GM18858 (cell line): Measurements from ENCODE around the gene TCL1A.
"Not testable (repeated sequence)": the region's sequence is repeated elsewhere in the genome, so short reads cannot be mapped to it uniquely, and the experiment has no call there.

ENCODE experiments used
- ATAC-seq: cut with Tn5 transposase; IDR thresholded peaks from one replicate; pipeline ENCODE4 v1.9.1; 2021; ENCODE audit not compliant: unreplicated experiment

TCL1A gene

GRCh38 chr14:95679148-95679815 lies 34.6 kb downstream of the TCL1A start:
- no peak for ATAC-seq

- no peak for ATAC-seq
Observed at GRCh38 chr14:95677179-95677835, 36.6 kb downstream of the TCL1A start.

GRCh38 chr14:95675486-95675885 lies 38.4 kb downstream of the TCL1A start:
- ATAC-seq, result no peak

- no peak for ATAC-seq
Observed at GRCh38 chr14:95674613-95675012, 39.3 kb downstream of the TCL1A start.

GRCh38 chr14:95668235-95668772 lies 45.6 kb downstream of the TCL1A start:
- ATAC-seq, result no peak

- no peak for ATAC-seq
Observed at GRCh38 chr14:95667249-95667693, 46.7 kb downstream of the TCL1A start.

GRCh38 chr14:95666450-95666849 lies 47.5 kb downstream of the TCL1A start:
- ATAC-seq, result no peak

GRCh38 chr14:95665530-95665929 lies 48.4 kb downstream of the TCL1A start:
- not testable (repeated sequence) for ATAC-seq

- ATAC-seq, result peak; percentile 23
Observed at GRCh38 chr14:95664546-95664945, 49.4 kb downstream of the TCL1A start.

GRCh38 chr14:95664066-95664465 lies 49.9 kb downstream of the TCL1A start:
- no peak for ATAC-seq

GRCh38 chr14:95663226-95663797 lies 50.6 kb downstream of the TCL1A start:
- no peak for ATAC-seq

GRCh38 chr14:95662376-95663186 lies 51.3 kb downstream of the TCL1A start:
- peak; percentile 29 for ATAC-seq

GRCh38 chr14:95660651-95661515 lies 53.0 kb downstream of the TCL1A start:
- ATAC-seq, result no peak

GRCh38 chr14:95659990-95660385 lies 53.9 kb downstream of the TCL1A start:
- no peak for ATAC-seq
